ENCODE results near the gene GPHA2.

Gene GPHA2

DNA sequence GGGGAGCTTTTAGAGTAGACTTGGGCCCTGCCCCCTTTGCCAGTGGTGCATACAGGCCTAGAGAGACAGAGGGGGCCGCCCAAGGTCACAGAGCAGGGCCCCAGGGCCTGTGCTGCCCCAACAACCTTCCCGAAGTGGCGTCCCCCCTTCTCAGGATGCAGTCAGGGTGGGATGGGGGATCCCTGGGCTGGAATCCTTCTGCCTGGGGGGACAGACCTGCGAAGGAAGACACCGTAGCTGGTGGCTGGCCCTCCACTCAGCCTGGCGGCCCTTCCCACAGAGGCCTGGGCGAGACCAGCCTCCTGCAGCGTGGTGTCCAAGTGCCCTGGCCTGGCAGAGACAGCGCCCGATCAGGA lies 42.9 kb downstream of the GPHA2 start:
- in situ Hi-C loops (cut with HindIII; ENCODE audit: low sequenced_read_pairs): loop anchor here (5.0 kb wide), 3 partner anchors 39 to 101 kb away; no protein-coding TSS in a partner anchor

DNA sequence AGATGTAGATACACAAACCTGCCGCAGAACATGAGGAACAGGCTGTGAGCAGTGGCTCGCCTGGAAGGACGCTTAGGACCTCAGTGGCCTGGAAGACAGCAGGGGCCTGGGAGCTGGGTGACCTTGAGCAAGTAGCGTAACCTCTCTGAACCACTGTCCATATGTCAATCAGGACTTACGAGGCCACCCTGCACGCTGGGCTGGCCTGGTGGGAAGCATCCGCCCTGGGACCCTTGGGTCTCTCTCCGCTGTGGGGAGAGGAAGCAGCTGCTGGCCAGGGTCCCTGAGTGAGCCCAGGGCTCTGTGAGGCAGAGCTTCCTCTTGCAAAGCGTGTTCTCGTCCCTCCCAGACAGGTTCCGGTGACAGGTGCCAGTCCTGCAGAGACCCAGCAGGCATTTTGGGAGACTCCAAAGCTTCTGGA lies 43.3 kb downstream of the GPHA2 start:
- in situ Hi-C loops (cut with HindIII; ENCODE audit: low sequenced_read_pairs): loop anchor here (5.0 kb wide), 3 partner anchors 40 to 100 kb away; no protein-coding TSS in a partner anchor

DNA sequence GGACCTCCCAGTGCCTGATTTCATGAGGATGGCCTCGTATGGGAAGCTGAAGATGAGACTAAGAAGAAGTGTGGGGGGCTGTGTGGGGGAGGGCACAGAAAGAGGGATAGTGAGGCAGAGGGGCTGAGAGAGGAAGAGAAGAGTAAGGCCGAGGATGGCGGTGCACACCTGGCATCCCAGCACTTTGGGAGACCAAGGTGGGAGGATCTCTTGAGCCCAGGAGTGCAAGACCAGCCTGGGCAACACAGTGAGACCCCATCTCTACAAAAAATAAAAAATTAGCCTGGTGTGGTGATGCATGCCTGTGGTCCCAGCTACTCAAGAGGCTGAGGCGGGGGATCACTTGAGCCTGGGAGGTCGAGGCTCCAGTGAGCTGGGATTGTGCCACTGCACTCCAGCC lies 43.8 kb downstream of the GPHA2 start:
- in situ Hi-C loops (cut with HindIII; ENCODE audit: low sequenced_read_pairs): loop anchor here (5.0 kb wide), 3 partner anchors 40 to 100 kb away; no protein-coding TSS in a partner anchor

DNA sequence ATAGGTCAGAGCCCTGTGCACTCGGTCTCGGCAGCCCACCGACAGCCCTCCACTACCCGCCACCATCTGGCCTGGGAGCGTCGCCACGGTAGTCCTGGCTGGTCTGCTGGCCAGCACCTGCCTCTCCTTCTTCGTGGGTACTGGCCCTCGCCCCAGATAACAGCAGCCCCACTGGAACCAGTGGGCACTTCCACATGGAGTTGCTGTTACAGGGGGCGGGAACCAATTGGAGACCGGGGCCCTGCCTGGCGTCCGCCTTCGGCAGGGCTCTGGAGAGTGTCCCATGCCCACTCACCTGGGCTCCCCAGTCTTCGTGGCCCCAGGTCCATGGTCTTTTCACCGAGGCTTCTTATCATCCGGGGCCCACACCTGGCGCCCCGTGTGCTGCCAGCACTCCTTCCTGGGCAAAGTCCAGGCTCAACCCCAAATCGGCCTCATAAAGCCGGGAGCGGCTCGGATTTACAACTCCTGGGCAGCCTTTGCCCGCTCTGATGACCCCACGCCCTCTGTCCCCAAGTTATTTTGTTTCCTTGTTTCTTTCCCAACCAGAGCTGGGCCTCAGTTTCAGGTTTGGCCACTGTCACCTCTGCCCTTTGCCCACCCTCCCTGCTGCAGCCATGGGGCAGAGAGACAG lies 44.4 kb downstream of the GPHA2 start:
- in situ Hi-C loops (cut with HindIII; ENCODE audit: low sequenced_read_pairs): loop anchor here (5.0 kb wide), 3 partner anchors 41 to 99 kb away; no protein-coding TSS in a partner anchor

DNA sequence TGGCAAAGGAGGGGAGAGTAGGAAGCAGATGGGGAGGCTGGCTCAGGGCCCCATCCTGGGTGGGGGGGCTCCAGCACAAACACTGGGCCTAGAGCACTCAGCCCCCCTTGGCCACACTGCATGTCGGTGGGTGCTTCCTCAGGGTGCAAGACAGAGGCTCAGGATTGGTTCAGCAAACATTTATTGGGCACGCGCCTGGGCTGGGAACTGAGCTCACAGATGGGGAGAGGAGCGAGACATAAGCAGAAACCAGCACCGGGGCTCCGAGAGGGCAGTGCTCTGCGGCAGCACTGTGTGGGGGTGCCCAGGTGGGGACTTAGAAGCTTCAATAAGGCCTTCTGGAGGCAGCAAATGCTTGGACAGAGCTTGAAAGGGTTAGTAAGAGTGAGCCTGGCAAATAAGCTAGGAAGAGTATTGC lies 45.2 kb downstream of the GPHA2 start:
- in situ Hi-C loops (cut with HindIII; ENCODE audit: low sequenced_read_pairs): loop anchor here (5.0 kb wide), 3 partner anchors 42 to 98 kb away; no protein-coding TSS in a partner anchor

DNA sequence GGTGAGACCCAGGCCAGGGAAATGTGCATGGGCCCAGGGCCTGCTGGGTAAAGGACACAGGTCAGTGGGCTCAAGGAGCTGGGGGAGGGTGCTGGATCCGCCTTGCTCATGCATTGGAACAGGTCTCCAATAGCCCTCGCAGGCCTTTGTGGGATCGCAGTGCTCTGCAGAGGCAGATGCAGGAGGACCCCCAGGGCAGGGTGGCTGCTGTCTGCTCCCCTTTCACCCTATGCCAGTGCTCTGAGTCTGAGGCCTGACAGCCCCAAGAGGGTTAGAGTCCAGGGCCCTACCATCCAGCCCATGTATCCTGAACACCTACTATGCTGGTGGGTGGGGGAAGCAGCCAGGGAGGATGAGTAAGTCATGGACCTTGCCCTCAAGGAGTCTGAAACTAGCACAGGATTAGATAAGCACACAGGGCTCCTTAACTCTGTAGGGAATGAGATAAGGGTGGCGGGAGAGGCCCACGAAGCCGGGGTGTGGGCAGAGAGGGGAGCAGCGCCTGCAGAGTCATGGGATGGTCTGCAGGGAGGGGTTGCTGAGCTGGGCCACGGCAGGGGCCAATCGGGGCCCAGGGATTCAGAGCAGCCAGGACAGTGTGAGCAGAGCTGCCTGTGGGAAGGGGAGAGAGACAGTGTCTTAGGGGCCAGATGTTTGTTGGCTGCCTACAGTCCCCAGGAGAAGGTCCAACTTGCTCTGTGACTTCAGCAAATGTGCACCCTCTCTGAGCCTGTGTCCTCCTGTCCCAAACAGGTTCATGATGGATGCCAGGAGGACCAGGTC lies 46.8 kb downstream of the GPHA2 start:
- in situ Hi-C loops (cut with HindIII; ENCODE audit: low sequenced_read_pairs): no loop called here

DNA sequence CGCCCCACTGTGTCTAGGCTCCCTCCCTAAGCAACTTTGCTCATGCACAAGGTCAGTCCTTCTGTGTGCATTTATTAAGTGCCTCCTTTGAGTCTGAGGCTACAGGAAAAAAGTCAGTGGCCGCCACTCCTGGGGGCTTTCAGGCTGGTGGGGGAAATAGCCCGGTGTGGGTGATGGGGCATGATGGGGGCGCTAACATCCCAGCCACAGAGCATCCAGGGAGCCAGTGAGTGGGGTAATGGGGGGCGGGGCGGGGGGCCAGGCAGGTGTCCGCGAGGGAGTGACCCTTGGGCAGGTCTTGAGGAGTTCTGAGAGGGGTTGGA lies 47.3 kb downstream of the GPHA2 start:
- in situ Hi-C loops (cut with HindIII; ENCODE audit: low sequenced_read_pairs): no loop called here

DNA sequence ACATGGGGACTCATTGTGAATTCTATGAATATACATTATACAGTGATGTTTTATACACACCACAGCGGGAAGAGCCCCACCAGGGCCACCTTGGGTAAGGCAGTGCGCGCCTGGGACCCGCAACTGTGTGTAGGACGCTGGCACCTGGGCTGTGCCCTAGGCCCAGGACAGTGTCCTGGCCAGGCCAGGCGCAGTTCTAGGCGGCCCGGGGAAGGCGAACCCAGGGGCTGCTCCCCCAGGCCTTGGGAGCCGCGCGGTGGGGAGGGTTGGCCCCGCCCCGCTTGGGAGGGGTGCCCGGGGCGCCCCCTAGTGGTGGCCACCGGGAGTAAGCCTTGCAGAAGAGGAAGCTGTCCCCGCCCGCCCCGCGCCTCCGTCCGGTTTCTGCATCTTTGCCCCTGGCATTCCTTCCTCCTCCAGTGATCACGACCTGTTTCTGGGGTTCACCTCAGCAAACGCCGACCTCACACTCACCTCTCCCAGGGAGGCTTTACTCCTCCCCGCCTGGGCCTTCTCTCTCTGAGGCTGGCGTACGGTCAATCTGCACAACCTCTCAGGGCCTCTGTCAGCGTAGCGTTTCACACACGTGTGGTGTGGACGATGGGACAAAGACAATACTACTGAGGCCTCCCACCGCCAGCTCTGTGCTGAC lies 47.8 kb downstream of the GPHA2 start:
- in situ Hi-C loops (cut with HindIII; ENCODE audit: low sequenced_read_pairs): no loop called here

DNA sequence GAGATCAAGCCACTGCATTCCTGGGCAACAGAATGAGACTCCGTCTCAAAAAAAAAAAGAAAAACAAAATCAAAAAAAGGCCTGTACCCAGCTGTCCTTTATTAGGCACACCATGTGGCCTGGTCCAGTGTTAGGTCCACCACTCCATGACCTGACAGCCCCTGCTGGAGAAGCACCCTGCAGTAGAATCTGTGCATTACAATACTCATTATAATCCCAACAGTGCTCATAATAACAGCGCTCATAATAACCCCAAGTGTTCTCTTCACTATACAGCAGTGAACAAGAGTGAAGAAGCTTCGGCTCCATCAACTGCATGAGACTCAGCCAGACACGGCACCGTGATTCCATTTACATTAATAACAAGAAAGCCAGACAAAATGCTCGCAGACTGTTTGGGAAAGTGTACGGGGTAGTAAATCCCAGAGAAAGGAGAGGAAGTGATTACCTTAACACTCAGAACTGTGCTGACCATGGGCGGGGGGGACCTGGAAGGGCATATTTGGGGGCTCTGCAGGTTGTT lies 48.4 kb downstream of the GPHA2 start:
- in situ Hi-C loops (cut with HindIII; ENCODE audit: low sequenced_read_pairs): no loop called here

DNA sequence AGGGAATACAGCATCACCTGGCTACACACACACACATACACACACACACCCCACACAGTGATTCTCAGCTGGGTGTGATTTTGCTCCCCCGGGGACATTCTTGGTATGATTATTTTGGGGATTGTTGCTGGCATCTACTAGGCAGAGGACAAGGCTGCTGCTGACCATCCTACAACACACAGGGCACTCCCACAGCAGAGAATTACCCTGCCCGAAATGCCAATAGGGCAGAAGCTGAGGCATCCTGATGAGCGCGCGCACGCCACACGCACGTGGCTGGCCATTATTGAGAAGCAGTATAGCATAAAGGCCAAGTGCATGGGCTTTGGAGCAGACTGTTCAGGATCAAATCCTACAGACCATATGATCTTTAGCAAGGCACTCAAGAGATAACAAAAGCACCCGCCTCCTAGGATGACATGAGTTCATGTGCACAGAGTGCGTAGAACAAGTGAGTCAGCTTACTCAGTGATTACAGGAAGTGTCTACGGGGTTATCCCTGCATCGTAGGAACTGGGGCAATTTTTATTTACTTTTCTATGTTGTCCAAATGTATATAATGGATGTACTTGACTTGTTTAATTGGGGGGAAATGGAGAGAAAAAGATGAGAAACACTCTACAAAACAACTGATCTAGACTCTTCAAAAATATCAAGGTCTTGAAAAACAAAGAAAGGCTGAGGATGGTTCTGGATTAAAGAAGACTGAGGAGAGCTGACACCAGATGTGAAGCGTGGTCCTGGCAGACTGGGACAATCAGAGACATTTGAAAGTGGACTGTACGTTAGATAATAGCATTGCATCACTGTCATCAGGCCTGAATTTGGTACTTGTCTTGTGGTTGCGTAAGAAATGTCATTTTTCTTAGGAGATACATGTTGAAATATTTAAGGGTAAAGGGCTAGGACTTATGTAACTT lies 50.1 kb downstream of the GPHA2 start:
- in situ Hi-C loops (cut with HindIII; ENCODE audit: low sequenced_read_pairs): no loop called here

Measured in endothelial cell of hepatic sinusoid (primary cell).